H9 (cell line): ENCODE results near the gene VSIR. TPM values are rescaled to one million over a fixed set of nuclear protein-coding genes. Genes with fewer than 3 reads are reported as not detected.

Source experiments
- DNase-seq: peaks from one replicate; pipeline ENCODE4 v3.0.0-alpha.2; 2017
- H2AFZ ChIP-seq: one replicate; pipeline ENCODE4 v1.6.1; 2013; ENCODE audit warnings: mild to moderate bottlenecking, low read length, control low read depth, moderate library complexity
- H2AK5ac ChIP-seq: 2 replicates; pipeline ENCODE4 v1.6.1; 2013; ENCODE audit warnings: low read length, control low read depth, mixed read lengths; ENCODE audit not compliant: insufficient read length
- H2BK120ac ChIP-seq: one replicate; pipeline ENCODE4 v1.6.1; 2013; ENCODE audit warnings: low read depth, mild to moderate bottlenecking, low read length, control low read depth, inconsistent platforms; ENCODE audit not compliant: poor library complexity, severe bottlenecking
- H2BK12ac ChIP-seq: 2 replicates; pipeline ENCODE4 v1.6.1; 2013; ENCODE audit warnings: low read length, control low read depth, mixed read lengths, low read depth; ENCODE audit not compliant: insufficient read length
- H2BK15ac ChIP-seq: 2 replicates; pipeline ENCODE4 v1.6.1; 2013; ENCODE audit warnings: low read depth, low read length, control low read depth
- H2BK20ac ChIP-seq: one replicate; pipeline ENCODE4 v1.6.1; 2013; ENCODE audit warnings: low read depth, mild to moderate bottlenecking, low read length, control low read depth, inconsistent platforms; ENCODE audit not compliant: poor library complexity, severe bottlenecking
- H2BK5ac ChIP-seq: 2 replicates; pipeline ENCODE4 v1.6.1; 2013; ENCODE audit warnings: low read length, control low read depth, mixed read lengths; ENCODE audit not compliant: insufficient read length
- H3K14ac ChIP-seq: 2 replicates; pipeline ENCODE4 v1.6.1; 2013; ENCODE audit warnings: low read length, control low read depth; ENCODE audit not compliant: insufficient read depth
- H3K18ac ChIP-seq: 2 replicates; pipeline ENCODE4 v1.6.1; 2013; ENCODE audit warnings: low read depth, mild to moderate bottlenecking, mixed read lengths, low read length, control low read depth; ENCODE audit not compliant: insufficient read length
- H3K23ac ChIP-seq: 2 replicates; pipeline ENCODE4 v1.6.1; 2013; ENCODE audit warnings: low read length, control low read depth, mixed read lengths, low read depth; ENCODE audit not compliant: insufficient read length
- H3K23me2 ChIP-seq: 2 replicates; pipeline ENCODE4 v1.6.1; 2013; ENCODE audit warnings: low read depth, mild to moderate bottlenecking, mixed read lengths, low read length, control low read depth; ENCODE audit not compliant: insufficient read length, poor library complexity, severe bottlenecking
- H3K27ac ChIP-seq: 2 replicates; pipeline ENCODE4 v1.5.1; 2013; ENCODE audit warnings: low read length, control low read depth, mixed read lengths, low read depth; ENCODE audit not compliant: insufficient read length
- H3K27me3 ChIP-seq: 2 replicates; pipeline ENCODE4 v1.6.1; 2013; ENCODE audit warnings: low read length, control low read depth, inconsistent platforms; ENCODE audit not compliant: insufficient read depth
- H3K4ac ChIP-seq: 2 replicates; pipeline ENCODE4 v1.6.1; 2013; ENCODE audit warnings: low read depth, mild to moderate bottlenecking, control low read depth, inconsistent platforms, low read length, moderate library complexity
- H3K4me1 ChIP-seq: 2 replicates; pipeline ENCODE4 v1.6.1; 2013; ENCODE audit warnings: low read length, control low read depth, inconsistent platforms; ENCODE audit not compliant: insufficient read depth
- H3K4me2 ChIP-seq: 2 replicates; pipeline ENCODE4 v1.6.1; 2013; ENCODE audit warnings: low read length, control low read depth, mixed read lengths; ENCODE audit not compliant: insufficient read length, insufficient read depth
- H3K56ac ChIP-seq: 2 replicates; pipeline ENCODE4 v1.6.1; 2013; ENCODE audit warnings: low read depth, mild to moderate bottlenecking, mixed read lengths, low read length, control low read depth; ENCODE audit not compliant: insufficient read length
- H3K79me1 ChIP-seq: 2 replicates; pipeline ENCODE4 v1.6.1; 2013; ENCODE audit warnings: low read depth, mild to moderate bottlenecking, moderate library complexity, low read length, control low read depth, inconsistent platforms; ENCODE audit not compliant: insufficient read depth, poor library complexity, severe bottlenecking
- H3K79me2 ChIP-seq: 2 replicates; pipeline ENCODE4 v1.6.1; 2013; ENCODE audit warnings: low read length, control low read depth, inconsistent platforms; ENCODE audit not compliant: insufficient read depth
- H3K9ac ChIP-seq: 2 replicates; pipeline ENCODE4 v1.6.1; 2013; ENCODE audit warnings: low read length, control low read depth, mixed read lengths; ENCODE audit not compliant: insufficient read length; ENCODE audit errors: extremely low read depth
- H3K9me3 ChIP-seq: one replicate; pipeline ENCODE4 v1.6.1; 2013; ENCODE audit warnings: low read depth, low read length, inconsistent platforms; ENCODE audit not compliant: control insufficient read depth
- H3T11ph ChIP-seq: one replicate; pipeline ENCODE4 v1.6.1; 2013; ENCODE audit warnings: mild to moderate bottlenecking, low read length, control low read depth, inconsistent platforms
- H4K20me1 ChIP-seq: one replicate; pipeline ENCODE4 v1.6.1; 2013; ENCODE audit not compliant: control insufficient read depth, insufficient read length, insufficient read depth
- H4K5ac ChIP-seq: 2 replicates; pipeline ENCODE4 v1.6.1; 2013; ENCODE audit warnings: low read depth, mild to moderate bottlenecking, mixed read lengths, low read length, control low read depth; ENCODE audit not compliant: insufficient read length
- H4K8ac ChIP-seq: replicated peaks from 2 replicates; pipeline ENCODE4 v1.6.1; 2013; ENCODE audit warnings: low read length, control low read depth, mixed read lengths, low read depth; ENCODE audit not compliant: insufficient read length
- H4K91ac ChIP-seq: 2 replicates; pipeline ENCODE4 v1.6.1; 2013; ENCODE audit warnings: low read depth, mild to moderate bottlenecking, moderate library complexity, mixed read lengths, low read length, control low read depth; ENCODE audit not compliant: insufficient read length
- H3K27ac Mint-ChIP-seq, 3 experiments: 2 replicates in 2 of 3; 3 replicates in 1 of 3; pipeline ENCODE4 v1.8.0; 2020 to 2021; ENCODE audit warnings: mixed read lengths in 3 of 3, mild to moderate bottlenecking in 1 of 3, moderate library complexity in 1 of 3
- H3K27me3 Mint-ChIP-seq: 2 replicates; pipeline ENCODE4 v1.8.0; 2021; ENCODE audit warnings: low read depth, mild to moderate bottlenecking, moderate library complexity, mixed read lengths
- H3K36me3 Mint-ChIP-seq, 3 experiments: 2 replicates in 2 of 3; 3 replicates in 1 of 3; pipeline ENCODE4 v1.8.0; 2020 to 2021; ENCODE audit warnings: low read depth in 3 of 3, mixed read lengths in 3 of 3; ENCODE audit not compliant: insufficient read depth in 1 of 3
- H3K4me1 Mint-ChIP-seq, 2 experiments: 2 replicates each; pipeline ENCODE4 v1.8.0; 2020; ENCODE audit warnings: mixed read lengths in 2 of 2
- H3K4me3 Mint-ChIP-seq, 2 experiments: 2 replicates in 1 of 2; 3 replicates in 1 of 2; pipeline ENCODE4 v1.8.0; 2020 to 2021; ENCODE audit warnings: mild to moderate bottlenecking in 2 of 2, mixed read lengths in 2 of 2, moderate library complexity in 1 of 2
- H3K9me3 Mint-ChIP-seq, 2 experiments: 2 replicates in 1 of 2; 3 replicates in 1 of 2; pipeline ENCODE4 v1.8.0; 2020; ENCODE audit warnings: mild to moderate bottlenecking in 2 of 2, mixed read lengths in 2 of 2, moderate library complexity in 1 of 2
- CTCF ChIP-seq: fragments of 200-600 bp; sonication (generic); conservative IDR thresholded peaks from 3 replicates; pipeline ENCODE4 v1.8.0; 2021; ENCODE audit warnings: antibody characterized with exemption, mild to moderate bottlenecking
- WGBS: extraction: QIAGEN DNeasy Blood & Tissue Kit; methylation state at CpG from one replicate; pipeline ENCODE4 v1.1.7; 2013; ENCODE audit warnings: missing lambda C conversion rate, low lambda C conversion rate, mixed read lengths; ENCODE audit not compliant: insufficient read length; ENCODE audit errors: extremely low coverage; 5-methylcytosine and 5-hydroxymethylcytosine counted together
- total RNA-seq: library from RNA; stranded (reverse); gene quantifications from 2 replicates; pipeline ENCODE4 v1.2.1, GENCODE V29; 2021

The VSIR gene
- total RNA-seq, 1 experiment from 2014 or later = 0.11 TPM

- Histone ChIP-seq H2BK5ac (no peak overlapping the region), H4K20me1 (no peaks in the 10 kb centered on the region), H4K8ac (no peak overlapping the region), H3K9me3 (no peaks in the 10 kb centered on the region), H3K18ac (no peak overlapping the region), H2BK15ac (no peak overlapping the region), H2AK5ac (no peak overlapping the region), H3K79me1 (no peaks in the 10 kb centered on the region), H4K91ac (no peak overlapping the region), H3K27me3 (no peaks in the 10 kb centered on the region), H3K4me2 (no peak overlapping the region), H3K79me2 (no peaks in the 10 kb centered on the region), H3K56ac (no peak overlapping the region), H2BK120ac (no peak overlapping the region), H3K27ac (no peak overlapping the region), H2BK12ac (no peak overlapping the region), H4K5ac (no peak overlapping the region), H3K23me2 (no peaks in the 10 kb centered on the region), H3K4ac (no peak overlapping the region), H2BK20ac (no peak overlapping the region), H2AFZ (no peak overlapping the region), H3K4me1 (no peaks in the 10 kb centered on the region), H3T11ph (no peak overlapping the region), H3K9ac (no peak overlapping the region), H3K23ac (no peak overlapping the region), H3K14ac (no peak overlapping the region; the same call in 1 of the 2 replicates)
- DNase-seq = no peak
- Mint-ChIP-seq H3K36me3 (no peaks in the 10 kb centered on the region; a peak in 1 of 7 replicates), H3K4me3 (no peak overlapping the region), H3K27me3 (peaks cover 12% of the 10 kb centered on the region), H3K9me3 (no peaks in the 10 kb centered on the region), H3K4me1 (peaks cover 8 to 20% of the 10 kb centered on the region in 2 experiments), H3K27ac (no peak overlapping the region; a peak in 2 of 7 replicates)
- no CpG with 5 or more reads among the region's 17 CpGs for WGBS
- TF ChIP-seq CTCF = no peak
Measured at GRCh38 chr10:71712572-71713134, 60.7 kb downstream of the VSIR start.
